GM12878 (cell line): ENCODE data around the gene STK39.

Experiments
- CHD4 ChIP-seq: fragments of 200-600 bp; sonication (generic); IDR thresholded peaks from 2 replicates; pipeline ENCODE4 v1.6.1; 2016; ENCODE audit warnings: mild to moderate bottlenecking
- CTCF ChIP-seq, 3 experiments: IDR thresholded peaks in 2 of 3; conservative IDR thresholded peaks in 1 of 3; 2 replicates each; pipeline ENCODE4 v1.5.1; 2011; ENCODE audit warnings: low read depth in 3 of 3, low read length in 3 of 3, mild to moderate bottlenecking in 3 of 3, control low read depth in 2 of 3, moderate library complexity in 2 of 3, inconsistent platforms in 1 of 3, mixed read lengths in 1 of 3; ENCODE audit not compliant: control insufficient read depth in 2 of 3, insufficient read depth in 1 of 3; ENCODE audit errors: extremely low read depth in 1 of 3
- E2F4 ChIP-seq: IDR thresholded peaks from 2 replicates; pipeline ENCODE4 v1.6.1; 2012; ENCODE audit warnings: low read depth, low read length, improper control_type of control experiment
- EP300 ChIP-seq, 2 experiments: fragments of 150-350 bp in 1 of 2; IDR thresholded peaks; 2 replicates each; pipeline ENCODE4 v1.6.1; 2011 to 2012; ENCODE audit warnings: low read depth in 2 of 2, low read length in 2 of 2, borderline replicate concordance in 1 of 2, improper control_type of control experiment in 1 of 2, inconsistent platforms in 1 of 2; ENCODE audit not compliant: control insufficient read depth in 1 of 2
- EZH2 ChIP-seq: IDR thresholded peaks from 2 replicates; pipeline ENCODE4 v1.6.1; 2012; ENCODE audit warnings: low read depth, mild to moderate bottlenecking, control low read depth, inconsistent platforms, low read length, borderline replicate concordance; ENCODE audit not compliant: control insufficient read depth
- GABPA ChIP-seq: IDR thresholded peaks from 2 replicates; pipeline ENCODE4 v1.6.1; 2014; ENCODE audit warnings: antibody characterized with exemption, low read depth, mild to moderate bottlenecking, inconsistent platforms
- NR2F1 ChIP-seq: fragments of 450-650 bp; conservative IDR thresholded peaks from 2 replicates; pipeline ENCODE4 v1.6.1; 2017; ENCODE audit warnings: mild to moderate bottlenecking
- POLR2AphosphoS2 ChIP-seq: IDR thresholded peaks from 2 replicates; pipeline ENCODE4 v1.6.1; 2011; ENCODE audit warnings: low read depth, mild to moderate bottlenecking, low read length, improper control_type of control experiment, moderate library complexity
- POLR2AphosphoS5 ChIP-seq: IDR thresholded peaks from 2 replicates; pipeline ENCODE4 v1.6.1; 2011; ENCODE audit warnings: mild to moderate bottlenecking, low read length, inconsistent platforms
- SIX5 ChIP-seq: IDR thresholded peaks from 2 replicates; pipeline ENCODE4 v1.6.1; 2011; ENCODE audit warnings: mild to moderate bottlenecking, low read depth, low read length, moderate library complexity; ENCODE audit not compliant: severe bottlenecking
- USF1 ChIP-seq: IDR thresholded peaks from 2 replicates; pipeline ENCODE4 v1.6.1; 2011; ENCODE audit warnings: borderline replicate concordance, low read depth, mild to moderate bottlenecking, moderate library complexity, mixed read lengths, low read length; ENCODE audit not compliant: insufficient read depth; ENCODE audit errors: extremely low read length
- YY1 ChIP-seq: IDR thresholded peaks from 2 replicates; pipeline ENCODE4 v1.6.1; 2011; ENCODE audit warnings: low read depth, mild to moderate bottlenecking, low read length
- ZNF592 ChIP-seq: fragments of 450-650 bp; IDR thresholded peaks from 2 replicates; pipeline ENCODE4 v1.6.1; 2017; ENCODE audit warnings: mild to moderate bottlenecking, moderate library complexity
- ZSCAN29 ChIP-seq: fragments of 450-650 bp; IDR thresholded peaks from 2 replicates; pipeline ENCODE4 v1.6.1; 2017; ENCODE audit warnings: mild to moderate bottlenecking, moderate library complexity

GRCh38 chr2:167960089-167960747, 287.2 kb downstream of the STK39 start:
- no peak for TF ChIP-seq NR2F1
- TF ChIP-seq E2F4: no peak
- TF ChIP-seq CTCF (IDR thresholded peaks at IDR 0.05 in 2 of 3, conservative IDR thresholded peaks at IDR 0.05 in 1 of 3; ENCODE audit: control insufficient read depth in 2 of 3, extremely low read depth in 1 of 3, insufficient read depth in 1 of 3, low read depth in 3 of 3, low read length in 3 of 3): no peak
- TF ChIP-seq ZSCAN29: no peak
- no peak for TF ChIP-seq EZH2
- TF ChIP-seq GABPA: no peak
- no peak for TF ChIP-seq USF1
- no peak for TF ChIP-seq POLR2AphosphoS5
- no peak for TF ChIP-seq EP300 (IDR thresholded peaks at IDR 0.05; ENCODE audit: borderline replicate concordance in 1 of 2, control insufficient read depth in 1 of 2, low read depth in 2 of 2, low read length in 2 of 2)
- TF ChIP-seq SIX5: no peak
- no peak for TF ChIP-seq ZNF592
- TF ChIP-seq CHD4: no peak
- TF ChIP-seq YY1: no peak
- no peak for TF ChIP-seq POLR2AphosphoS2
